Measurements from ENCODE around the gene GFOD2.

The GFOD2 gene

GRCh38 chr16:67653128-67653788 lies 65.9 kb downstream of the GFOD2 start:
- Histone ChIP-seq H3K27ac (no peak overlapping the region), H3K36me3 (peaks cover 0 to 23% (median 12%) of the 10 kb centered on the region in 3 donors), H3K4me3 (peak overlapping the region in 1 of 2 donors; percentile 38), H3K4me1 (peaks cover 0 to 32% (median 17%) of the 10 kb centered on the region in 4 donors), H3K27me3 (peaks cover 0 to 77% of the 10 kb centered on the region in 2 donors), H3K9me3 (no peaks in the 10 kb centered on the region)
- DNase-seq, result no peak
- intact Hi-C loops (cut with DNase I; ENCODE audit: low total_unique reads), result no loop called here
- peak in 1 of 2 experiments; percentile 25 for TF ChIP-seq CTCF (IDR thresholded peaks at IDR 0.05)

GRCh38 chr16:67652578-67653127 lies 66.5 kb downstream of the GFOD2 start:
- no peak for DNase-seq
- intact Hi-C loops (cut with DNase I; ENCODE audit: low total_unique reads), result no loop called here
- no peak for TF ChIP-seq CTCF (IDR thresholded peaks at IDR 0.05)
- H3K27me3 ChIP-seq, result peaks cover 0 to 83% of the 10 kb centered on the region in 2 donors
- no peaks in the 10 kb centered on the region for H3K9me3 ChIP-seq
- H3K27ac ChIP-seq, result no peak overlapping the region
- peaks cover 0 to 36% (median 19%) of the 10 kb centered on the region in 4 donors for H3K4me1 ChIP-seq
- H3K36me3 ChIP-seq, result peaks cover 0 to 17% (median 6%) of the 10 kb centered on the region in 3 donors
- peak overlapping the region in 1 of 2 donors; percentile 38 for H3K4me3 ChIP-seq

- no peak overlapping the region for H3K4me3 ChIP-seq
- no peak for DNase-seq
- H3K9me3 ChIP-seq, result no peaks in the 10 kb centered on the region
- TF ChIP-seq CTCF (IDR thresholded peaks at IDR 0.05), result no peak
- intact Hi-C loops (cut with DNase I; ENCODE audit: low total_unique reads), result no loop called here
- peaks cover 0 to 91% of the 10 kb centered on the region in 2 donors for H3K27me3 ChIP-seq
- no peak overlapping the region for H3K27ac ChIP-seq
- peaks cover 0 to 8% (median 0%) of the 10 kb centered on the region in 3 donors for H3K36me3 ChIP-seq
- peaks cover 0 to 36% (median 19%) of the 10 kb centered on the region in 4 donors for H3K4me1 ChIP-seq
Measured at GRCh38 chr16:67651847-67652246, 67.3 kb downstream of the GFOD2 start.

- no peak for DNase-seq
- intact Hi-C loops (cut with DNase I; ENCODE audit: low total_unique reads), result no loop called here
- Histone ChIP-seq H3K4me3 (no peak overlapping the region), H3K36me3 (peaks cover 0 to under 1% (median 0%) of the 10 kb centered on the region in 3 donors), H3K9me3 (no peaks in the 10 kb centered on the region), H3K27ac (no peak overlapping the region), H3K27me3 (peaks cover 0 to 97% of the 10 kb centered on the region in 2 donors), H3K4me1 (peaks cover 0 to 36% (median 19%) of the 10 kb centered on the region in 4 donors)
- TF ChIP-seq CTCF (IDR thresholded peaks at IDR 0.05), result no peak
Measured at GRCh38 chr16:67651039-67651438, 68.1 kb downstream of the GFOD2 start.

GRCh38 chr16:67650023-67650422 lies 69.1 kb downstream of the GFOD2 start:
- Histone ChIP-seq H3K27me3 (peaks cover 3 to 100% of the 10 kb centered on the region in 2 donors), H3K9me3 (no peaks in the 10 kb centered on the region), H3K4me1 (peaks cover 0 to 39% (median 19%) of the 10 kb centered on the region in 4 donors), H3K4me3 (no peak overlapping the region), H3K36me3 (no peaks in the 10 kb centered on the region), H3K27ac (no peak overlapping the region)
- TF ChIP-seq CTCF (IDR thresholded peaks at IDR 0.05), result no peak
- intact Hi-C loops (cut with DNase I; ENCODE audit: low total_unique reads), result no loop called here
- DNase-seq, result no peak
